Left colon (tissue), 2 donors: ENCODE results near the gene FAM171A1. TPM values are rescaled to one million over a fixed set of nuclear protein-coding genes. Genes with fewer than 3 reads are reported as not detected.

Experiments used
- ATAC-seq: fragments of 200-7000 bp; cut with Tn5 transposase; one replicate; pipeline ENCODE4 v1.9.1; 2020; ENCODE audit warnings: mild to moderate bottlenecking, moderate library complexity
- DNase-seq, 2 donors: peaks; one replicate each; pipeline ENCODE4 v3.0.0-alpha.2; 2020
- intact Hi-C, 2 donors: fragments of 100-400 bp; cut with DNase I in 1 of 2; cut with micrococcal nuclease in 1 of 2; formaldehyde crosslinking; loops; one replicate each; pipeline versions ENCODE4 v1.11.2 to v1.14.0; 2022; cut with DNase I, micrococcal nuclease
- total RNA-seq, 2 donors: library from RNA; stranded (reverse); fragmentation: NEBNext Ultra II Directional; extraction: Animal tissue kit (Norgen Biotek cat#: 25700); gene quantifications; one replicate each; pipeline ENCODE4 v1.2.1, GENCODE V29; 2021
- donor health status: DM: no; HTN: no; CAD: no.
- donor health status: DM: yes; HTN: yes; CAD: no.

Gene FAM171A1
- total RNA-seq, 2 donors from 2014 or later: 53.5 to 60.5 TPM

GRCh38 chr10:15379078-15379477 is 8.0 kb upstream of the FAM171A1 start:
- intact Hi-C loops: no loop called here
- ATAC-seq: no peak
- no peak for DNase-seq

- ATAC-seq: no peak
- intact Hi-C loops: no loop called here
- no peak for DNase-seq
These were observed 7.5 kb upstream of the FAM171A1 start for GRCh38 chr10:15378569-15378968.

- intact Hi-C loops: loop anchor here in 1 of 2 donors (5.0 kb wide), 2 partner anchors 112 to 162 kb away; no protein-coding TSS in a partner anchor
- ATAC-seq: no peak
- no peak for DNase-seq
These were observed 3.5 kb upstream of the FAM171A1 start for GRCh38 chr10:15374566-15374965.

GRCh38 chr10:15374156-15374555 is 3.1 kb upstream of the FAM171A1 start:
- ATAC-seq: no peak
- no peak for DNase-seq
- intact Hi-C loops: loop anchor here in 1 of 2 donors (5.0 kb wide), 2 partner anchors 112 to 162 kb away; no protein-coding TSS in a partner anchor

GRCh38 chr10:15373199-15373598 is 2.1 kb upstream of the FAM171A1 start:
- intact Hi-C loops: loop anchor here in 1 of 2 donors (5.0 kb wide), 2 partner anchors 111 to 161 kb away; no protein-coding TSS in a partner anchor
- no peak for ATAC-seq
- DNase-seq: no peak

GRCh38 chr10:15370212-15370855 is 755 bp downstream of the FAM171A1 start:
- DNase-seq (peak in 1 of 2 donors; percentile 43), ATAC-seq (peak; percentile 61)
- intact Hi-C loops: loop anchor here in 1 of 2 donors (5.0 kb wide), 2 partner anchors 108 to 158 kb away; no protein-coding TSS in a partner anchor

- intact Hi-C loops: loop anchor here in 1 of 2 donors (5.0 kb wide), 2 partner anchors 107 to 157 kb away; no protein-coding TSS in a partner anchor
- ATAC-seq: peak; percentile 32
- no peak for DNase-seq
These were observed 1.6 kb downstream of the FAM171A1 start for GRCh38 chr10:15369256-15370211.

GRCh38 chr10:15368101-15368855 is 2.8 kb downstream of the FAM171A1 start:
- DNase-seq (no peak), ATAC-seq (no peak)
- intact Hi-C loops: no loop called here

GRCh38 chr10:15367296-15368085 is 3.6 kb downstream of the FAM171A1 start:
- no peak for DNase-seq
- no peak for ATAC-seq
- intact Hi-C loops: no loop called here

GRCh38 chr10:15365692-15366091 is 5.4 kb downstream of the FAM171A1 start:
- no peak for ATAC-seq
- intact Hi-C loops: no loop called here
- DNase-seq: no peak

GRCh38 chr10:15364001-15364400 is 7.1 kb downstream of the FAM171A1 start:
- intact Hi-C loops: no loop called here
- no peak for ATAC-seq

GRCh38 chr10:15363031-15363430 is 8.1 kb downstream of the FAM171A1 start:
- ATAC-seq: no peak
- intact Hi-C loops: no loop called here
- no peak for DNase-seq

More at GRCh38 chr10:15364001-15364400, 7.1 kb downstream of the FAM171A1 start:
- no peak for DNase-seq

- no peak for DNase-seq
- intact Hi-C loops: no loop called here
- no peak for ATAC-seq
These were observed 10.0 kb downstream of the FAM171A1 start for GRCh38 chr10:15361131-15361530.

- DNase-seq (no peak), ATAC-seq (no peak)
- intact Hi-C loops: no loop called here
These were observed 10.5 kb downstream of the FAM171A1 start for GRCh38 chr10:15360566-15360965.

- intact Hi-C loops: no loop called here
- ATAC-seq (peak; percentile 32), DNase-seq (no peak)
These were observed 17.5 kb downstream of the FAM171A1 start for GRCh38 chr10:15353471-15354017.

- intact Hi-C loops: no loop called here
- ATAC-seq: no peak
- DNase-seq: no peak
These were observed 18.3 kb downstream of the FAM171A1 start for GRCh38 chr10:15352836-15353235.

GRCh38 chr10:15352201-15352600 is 18.9 kb downstream of the FAM171A1 start:
- no peak for ATAC-seq
- intact Hi-C loops: no loop called here
- no peak for DNase-seq
